ENCODE data around the gene POLR3A.
A peak's percentile ranks its signal among the peaks of the same experiment; 100 is the strongest.

Gene POLR3A

DNA sequence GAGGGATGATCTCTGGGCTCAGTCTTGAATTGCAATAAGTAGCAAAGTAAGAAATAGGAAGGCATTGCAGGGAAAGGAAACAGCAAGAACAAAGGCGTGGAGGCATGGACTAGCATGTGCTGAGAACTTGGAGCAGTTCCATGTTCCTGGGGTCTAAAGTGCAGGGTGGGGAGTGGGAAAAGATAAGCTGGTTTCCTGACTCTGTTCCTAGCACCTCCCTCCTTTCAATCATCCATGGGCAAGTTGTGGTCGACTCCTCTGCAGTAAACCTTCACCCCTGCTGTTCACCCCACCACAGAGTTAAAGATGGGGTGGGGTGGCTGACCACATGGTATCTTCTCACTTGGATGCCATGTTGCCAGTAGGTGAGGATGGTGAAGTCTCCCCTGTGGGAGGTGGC, 33.9 kb upstream of the POLR3A start:
- POLR2A ChIA-PET = no interaction called here
- WGBS (ENCODE audit: insufficient coverage) = 88% methylated on average over 1 of the region's 2 CpGs
- no peaks in the 10 kb centered on the region for H3K36me3 ChIP-seq (ENCODE audit: control insufficient read depth in 4 of 4, insufficient read depth in 4 of 4, low read length in 3 of 4)

GRCh38 chr10:78062296-78062695, 33.0 kb upstream of the POLR3A start:
- Histone ChIP-seq H3K4me1 (ENCODE audit: control extremely low read depth in 1 of 4, control insufficient read depth in 4 of 4, insufficient read depth in 4 of 4, low read length in 3 of 4) (peaks cover 0 to 7% (median 2%) of the 10 kb centered on the region in 4 experiments), H3K36me3 (ENCODE audit: control insufficient read depth in 4 of 4, insufficient read depth in 4 of 4, low read length in 3 of 4) (no peaks in the 10 kb centered on the region), H3K27ac (ENCODE audit: insufficient read depth in 1 of 2, low read depth in 1 of 2, low read length in 2 of 2, poor library complexity in 1 of 2, severe bottlenecking in 2 of 2) (no peak overlapping the region), H3K4me3 (ENCODE audit: control insufficient read depth in 1 of 7, extremely low read depth in 1 of 7, insufficient read depth in 4 of 7, low read depth in 2 of 7, low read length in 6 of 7) (no peak overlapping the region), H3K27me3 (replicated peaks in 2 of 5; ENCODE audit: control insufficient read depth in 4 of 5, insufficient read depth in 5 of 5, low read length in 4 of 5) (no peaks in the 10 kb centered on the region), H3K9me3 (ENCODE audit: control extremely low read depth in 1 of 5, control insufficient read depth in 4 of 5, insufficient read depth in 2 of 5, low read depth in 1 of 5, low read length in 4 of 5) (no peaks in the 10 kb centered on the region)
- CTCF ChIA-PET = interaction anchor here (5.1 kb wide), 1 partner anchor 14 kb away, joined by 22 read pairs; no protein-coding TSS in a partner anchor
- 90% methylated on average over 2 of the region's 5 CpGs for WGBS (ENCODE audit: insufficient coverage)
- POLR2A ChIA-PET = no interaction called here
- DNase-seq = peak in 1 of 3 donors; percentile 13

More for the DNA sequence above, 33.9 kb upstream of the POLR3A start:
- no peak overlapping the region for H3K4me3 ChIP-seq (ENCODE audit: control insufficient read depth in 1 of 7, extremely low read depth in 1 of 7, insufficient read depth in 4 of 7, low read depth in 2 of 7, low read length in 6 of 7)
- no peaks in the 10 kb centered on the region for H3K9me3 ChIP-seq (ENCODE audit: control extremely low read depth in 1 of 5, control insufficient read depth in 4 of 5, insufficient read depth in 2 of 5, low read depth in 1 of 5, low read length in 4 of 5)
- no peak for DNase-seq
- H3K27ac ChIP-seq (ENCODE audit: insufficient read depth in 1 of 2, low read depth in 1 of 2, low read length in 2 of 2, poor library complexity in 1 of 2, severe bottlenecking in 2 of 2) = no peak overlapping the region
- no peaks in the 10 kb centered on the region for H3K27me3 ChIP-seq (replicated peaks in 2 of 5; ENCODE audit: control insufficient read depth in 4 of 5, insufficient read depth in 5 of 5, low read length in 4 of 5)
- peaks cover 0 to 7% (median 2%) of the 10 kb centered on the region in 4 experiments for H3K4me1 ChIP-seq (ENCODE audit: control extremely low read depth in 1 of 4, control insufficient read depth in 4 of 4, insufficient read depth in 4 of 4, low read length in 3 of 4)
- CTCF ChIA-PET = interaction anchor here (5.1 kb wide), 1 partner anchor 15 kb away, joined by 22 read pairs; no protein-coding TSS in a partner anchor

GRCh38 chr10:78059906-78060702, 30.8 kb upstream of the POLR3A start:
- H3K4me1 ChIP-seq (ENCODE audit: control extremely low read depth in 1 of 4, control insufficient read depth in 4 of 4, insufficient read depth in 4 of 4, low read length in 3 of 4) = peaks cover 0 to 5% (median 2%) of the 10 kb centered on the region in 4 experiments
- DNase-seq = no peak
- ChIA-PET POLR2A (no interaction called here), CTCF (interaction anchor here (5.1 kb wide), 1 partner anchor 12 kb away, joined by 22 read pairs; no protein-coding TSS in a partner anchor)
- H3K27me3 ChIP-seq (replicated peaks in 2 of 5; ENCODE audit: control insufficient read depth in 4 of 5, insufficient read depth in 5 of 5, low read length in 4 of 5) = no peaks in the 10 kb centered on the region
- no peak overlapping the region for H3K4me3 ChIP-seq (ENCODE audit: control insufficient read depth in 1 of 7, extremely low read depth in 1 of 7, insufficient read depth in 4 of 7, low read depth in 2 of 7, low read length in 6 of 7)
- no peak overlapping the region for H3K27ac ChIP-seq (ENCODE audit: insufficient read depth in 1 of 2, low read depth in 1 of 2, low read length in 2 of 2, poor library complexity in 1 of 2, severe bottlenecking in 2 of 2)
- 94% methylated on average over 8 of the region's 12 CpGs for WGBS (ENCODE audit: insufficient coverage)
- no peaks in the 10 kb centered on the region for H3K9me3 ChIP-seq (ENCODE audit: control extremely low read depth in 1 of 5, control insufficient read depth in 4 of 5, insufficient read depth in 2 of 5, low read depth in 1 of 5, low read length in 4 of 5)
- H3K36me3 ChIP-seq (ENCODE audit: control insufficient read depth in 4 of 4, insufficient read depth in 4 of 4, low read length in 3 of 4) = no peaks in the 10 kb centered on the region

DNA sequence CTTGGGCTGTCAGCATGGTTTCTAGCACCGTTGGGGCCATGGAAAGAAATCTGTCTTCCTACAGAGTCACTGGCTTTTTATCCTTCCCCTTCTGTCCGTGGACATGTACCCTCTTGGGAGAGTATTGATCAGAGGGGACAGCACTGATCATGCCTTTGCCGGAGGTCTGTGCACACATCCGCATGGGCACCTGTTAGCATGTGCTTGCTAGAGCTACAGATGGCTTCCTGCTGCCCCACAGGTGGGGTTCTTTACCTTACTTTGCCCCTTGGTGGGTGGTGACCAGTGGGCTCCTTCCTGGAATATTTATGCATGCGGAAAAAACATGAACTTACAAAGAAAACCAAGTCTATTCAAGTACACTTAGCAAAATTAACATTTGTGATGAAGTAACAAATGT, 29.2 kb upstream of the POLR3A start:
- Histone ChIP-seq H3K4me3 (ENCODE audit: control insufficient read depth in 1 of 7, extremely low read depth in 1 of 7, insufficient read depth in 4 of 7, low read depth in 2 of 7, low read length in 6 of 7) (no peak overlapping the region), H3K4me1 (ENCODE audit: control extremely low read depth in 1 of 4, control insufficient read depth in 4 of 4, insufficient read depth in 4 of 4, low read length in 3 of 4) (peaks cover 0 to 5% (median 2%) of the 10 kb centered on the region in 4 experiments), H3K36me3 (ENCODE audit: control insufficient read depth in 4 of 4, insufficient read depth in 4 of 4, low read length in 3 of 4) (no peaks in the 10 kb centered on the region), H3K27me3 (replicated peaks in 2 of 5; ENCODE audit: control insufficient read depth in 4 of 5, insufficient read depth in 5 of 5, low read length in 4 of 5) (no peaks in the 10 kb centered on the region), H3K27ac (ENCODE audit: insufficient read depth in 1 of 2, low read depth in 1 of 2, low read length in 2 of 2, poor library complexity in 1 of 2, severe bottlenecking in 2 of 2) (no peak overlapping the region), H3K9me3 (ENCODE audit: control extremely low read depth in 1 of 5, control insufficient read depth in 4 of 5, insufficient read depth in 2 of 5, low read depth in 1 of 5, low read length in 4 of 5) (no peaks in the 10 kb centered on the region)
- CTCF ChIA-PET = interaction anchor here (1.5 kb wide), 1 partner anchor 12 kb away, joined by 4 read pairs; no protein-coding TSS in a partner anchor
- no peak for DNase-seq
- POLR2A ChIA-PET = no interaction called here
- WGBS (ENCODE audit: insufficient coverage) = 81% methylated on average over 3 of the region's 5 CpGs

GRCh38 chr10:78053211-78053868, 24.0 kb upstream of the POLR3A start:
- ChIA-PET POLR2A (no interaction called here), CTCF (interaction anchor here (1.2 to 1.3 kb wide), 2 partner anchors 11 kb away, joined by 3 to 4 read pairs; no protein-coding TSS in a partner anchor)
- Histone ChIP-seq H3K9me3 (ENCODE audit: control extremely low read depth in 1 of 5, control insufficient read depth in 4 of 5, insufficient read depth in 2 of 5, low read depth in 1 of 5, low read length in 4 of 5) (no peaks in the 10 kb centered on the region), H3K4me3 (ENCODE audit: control insufficient read depth in 1 of 7, extremely low read depth in 1 of 7, insufficient read depth in 4 of 7, low read depth in 2 of 7, low read length in 6 of 7) (no peak overlapping the region), H3K27me3 (replicated peaks in 2 of 5; ENCODE audit: control insufficient read depth in 4 of 5, insufficient read depth in 5 of 5, low read length in 4 of 5) (no peaks in the 10 kb centered on the region), H3K36me3 (ENCODE audit: control insufficient read depth in 4 of 4, insufficient read depth in 4 of 4, low read length in 3 of 4) (no peaks in the 10 kb centered on the region), H3K27ac (ENCODE audit: insufficient read depth in 1 of 2, low read depth in 1 of 2, low read length in 2 of 2, poor library complexity in 1 of 2, severe bottlenecking in 2 of 2) (no peak overlapping the region), H3K4me1 (ENCODE audit: control extremely low read depth in 1 of 4, control insufficient read depth in 4 of 4, insufficient read depth in 4 of 4, low read length in 3 of 4) (peaks cover 0 to 7% (median 0%) of the 10 kb centered on the region in 4 experiments)
- DNase-seq = no peak
- WGBS (ENCODE audit: insufficient coverage) = 96% methylated on average over 4 of the region's 7 CpGs

DNA sequence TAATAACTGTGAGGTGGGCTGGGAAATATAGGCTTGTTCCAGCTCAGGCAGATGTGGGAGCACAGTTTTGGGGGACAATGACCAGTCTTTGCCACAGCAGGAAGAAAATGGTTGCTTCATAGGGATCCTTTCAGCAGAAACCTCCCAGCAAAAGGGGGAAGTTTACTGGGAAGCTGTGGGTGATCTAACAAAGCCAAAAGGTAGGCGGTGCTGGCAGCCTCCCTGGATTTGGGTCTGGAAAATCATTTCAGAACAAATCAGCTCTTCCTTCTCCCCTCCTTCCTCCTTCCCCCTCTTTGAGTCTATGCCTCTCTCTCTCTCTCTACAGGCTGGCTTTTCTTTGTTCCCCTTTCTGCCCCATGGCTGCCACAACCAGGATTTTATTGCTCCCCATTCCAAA, 20.5 kb upstream of the POLR3A start:
- H3K27ac ChIP-seq (ENCODE audit: insufficient read depth in 1 of 2, low read depth in 1 of 2, low read length in 2 of 2, poor library complexity in 1 of 2, severe bottlenecking in 2 of 2) = no peak overlapping the region
- no peak overlapping the region for H3K4me3 ChIP-seq (ENCODE audit: control insufficient read depth in 1 of 7, extremely low read depth in 1 of 7, insufficient read depth in 4 of 7, low read depth in 2 of 7, low read length in 6 of 7)
- ChIA-PET CTCF (interaction anchor here (0.6 to 2.2 kb wide), 5 partner anchors 8 to 1148 kb away, joined by 3 to 8 read pairs (median 3); no protein-coding TSS in a partner anchor), POLR2A (no interaction called here)
- H3K9me3 ChIP-seq (ENCODE audit: control extremely low read depth in 1 of 5, control insufficient read depth in 4 of 5, insufficient read depth in 2 of 5, low read depth in 1 of 5, low read length in 4 of 5) = no peaks in the 10 kb centered on the region
- peaks cover 0 to 7% (median 2%) of the 10 kb centered on the region in 4 experiments for H3K4me1 ChIP-seq (ENCODE audit: control extremely low read depth in 1 of 4, control insufficient read depth in 4 of 4, insufficient read depth in 4 of 4, low read length in 3 of 4)
- no peak for DNase-seq
- no CpG with 5 or more reads among the region's 1 CpG for WGBS (ENCODE audit: insufficient coverage)
- no peaks in the 10 kb centered on the region for H3K27me3 ChIP-seq (replicated peaks in 2 of 5; ENCODE audit: control insufficient read depth in 4 of 5, insufficient read depth in 5 of 5, low read length in 4 of 5)
- H3K36me3 ChIP-seq (ENCODE audit: control insufficient read depth in 4 of 4, insufficient read depth in 4 of 4, low read length in 3 of 4) = no peaks in the 10 kb centered on the region
